Coronary artery (tissue), 2 donors: ENCODE data around the gene UNK.

Experiments
- DNase-seq: peaks from one replicate; pipeline ENCODE4 v3.0.0-alpha.2; 2017; ENCODE audit warnings: low spot score
- H3K27ac ChIP-seq, 2 donors: fragments of 200-600 bp; sonication (generic); one replicate each; pipeline ENCODE4 v1.5.1; 2016 to 2019
- H3K4me3 ChIP-seq: fragments of 200-600 bp; sonication (generic); 2 replicates; pipeline ENCODE4 v1.5.1; 2016; ENCODE audit warnings: mild to moderate bottlenecking, moderate library complexity
- CTCF ChIP-seq: fragments of 200-600 bp; sonication (generic); IDR thresholded peaks from one replicate; pipeline ENCODE4 v1.5.1; 2019; ENCODE audit warnings: antibody characterized with exemption

Gene UNK

GRCh38 chr17:75779987-75780889 is 4.4 kb upstream of the UNK start:
- no peak for DNase-seq
- H3K27ac ChIP-seq: peak overlapping the region; percentile 54 to 98
- TF ChIP-seq CTCF: no peak
- no peak overlapping the region for H3K4me3 ChIP-seq

GRCh38 chr17:75783069-75783783 is 1.4 kb upstream of the UNK start:
- Histone ChIP-seq H3K4me3 (peak overlapping the region; percentile 1), H3K27ac (peak overlapping the region; percentile 98 to 99)
- DNase-seq: no peak
- TF ChIP-seq CTCF: peak; percentile 56

- Histone ChIP-seq H3K27ac (peak overlapping the region; percentile 98 to 99), H3K4me3 (peak overlapping the region; percentile 87)
- no peak for TF ChIP-seq CTCF
- peak; percentile 81 for DNase-seq
Measured at GRCh38 chr17:75783803-75784472, 668 bp upstream of the UNK start.

- DNase-seq: peak; percentile 97
- peak overlapping the region; percentile 87 for H3K4me3 ChIP-seq
- TF ChIP-seq CTCF: no peak
- H3K27ac ChIP-seq: peak overlapping the region; percentile 98 to 99
Measured at GRCh38 chr17:75785016-75785890, 647 bp downstream of the UNK start.

- H3K4me3 ChIP-seq: no peak overlapping the region
- DNase-seq: no peak
- no peak overlapping the region for H3K27ac ChIP-seq
- TF ChIP-seq CTCF: no peak
Measured at GRCh38 chr17:75791254-75791653, 6.6 kb downstream of the UNK start.

GRCh38 chr17:75793460-75793859 is 8.9 kb downstream of the UNK start:
- TF ChIP-seq CTCF: no peak
- DNase-seq: no peak
- Histone ChIP-seq H3K4me3 (no peak overlapping the region), H3K27ac (no peak overlapping the region)
